SK-N-MC (cell line): Measurements from ENCODE around the gene OSBPL5.

Source experiments
- EZH2 ChIP-seq: fragments of 200-600 bp; sonication (generic); IDR thresholded peaks from one replicate; pipeline ENCODE4 v1.6.1; 2017; ENCODE audit warnings: antibody characterized with exemption
- FOXP2 ChIP-seq: optimal IDR thresholded peaks from 2 replicates; pipeline ENCODE3; 2011; ENCODE audit warnings: mild to moderate bottlenecking, moderate library complexity; ENCODE audit not compliant: insufficient read depth; ENCODE audit errors: extremely low read length, control extremely low read depth
- POLR2AphosphoS5 ChIP-seq: IDR thresholded peaks from 2 replicates; pipeline ENCODE4 v1.6.1; 2012; ENCODE audit warnings: mild to moderate bottlenecking, low read depth, low read length, borderline replicate concordance

GRCh38 chr11:3134218-3134621 lies 30.9 kb downstream of the OSBPL5 start:
- no peak for TF ChIP-seq POLR2AphosphoS5
- TF ChIP-seq EZH2 = no peak
- no peak for TF ChIP-seq FOXP2
